NCI-H2196 (cell line): ENCODE data around the gene TRH.

Experiments used
- DNase-seq: peaks from one replicate; lab custom pipeline; 2025; ENCODE audit not compliant: unreplicated experiment; lab: John Stamatoyannopoulos, UW

The TRH gene, protein sequence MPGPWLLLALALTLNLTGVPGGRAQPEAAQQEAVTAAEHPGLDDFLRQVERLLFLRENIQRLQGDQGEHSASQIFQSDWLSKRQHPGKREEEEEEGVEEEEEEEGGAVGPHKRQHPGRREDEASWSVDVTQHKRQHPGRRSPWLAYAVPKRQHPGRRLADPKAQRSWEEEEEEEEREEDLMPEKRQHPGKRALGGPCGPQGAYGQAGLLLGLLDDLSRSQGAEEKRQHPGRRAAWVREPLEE

DNA sequence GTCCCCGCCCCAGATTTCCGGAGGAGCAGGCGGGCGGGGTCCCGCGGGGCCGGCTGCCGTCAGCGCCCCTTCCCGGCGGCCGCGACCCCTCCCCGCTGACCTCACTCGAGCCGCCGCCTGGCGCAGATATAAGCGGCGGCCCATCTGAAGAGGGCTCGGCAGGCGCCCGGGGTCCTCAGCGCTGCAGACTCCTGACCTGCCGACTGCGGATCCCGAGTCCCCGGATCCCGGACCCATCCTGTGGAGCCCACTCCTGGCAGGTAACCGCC, at the start of gene TRH:
TRH (plus strand) TSS at position 157 of the 269 bp plus-strand sequence. CDS start 1,097 bp downstream, outside the sequence.
- DNase-seq, result no peak

DNA sequence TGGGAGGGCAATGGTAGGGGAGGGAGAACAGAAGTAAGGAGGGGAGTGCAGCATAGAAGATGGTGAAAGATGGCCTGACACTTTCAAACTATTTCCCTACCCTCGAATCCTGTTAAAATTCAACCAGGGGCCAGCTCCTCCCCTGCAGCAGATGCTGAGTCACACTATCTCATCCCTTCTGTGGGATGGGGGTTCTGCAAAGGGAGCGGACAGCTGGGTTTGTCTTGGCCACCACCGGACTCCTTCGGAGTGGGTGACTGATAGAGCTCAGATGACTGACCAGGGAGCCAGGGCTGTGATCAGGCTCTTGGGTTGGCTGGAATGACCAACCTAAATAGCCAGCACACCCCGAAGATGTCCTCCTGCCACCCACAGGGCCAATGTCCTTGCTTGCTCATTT, 47.4 kb upstream of the TRH start:
- no peak for DNase-seq

DNA sequence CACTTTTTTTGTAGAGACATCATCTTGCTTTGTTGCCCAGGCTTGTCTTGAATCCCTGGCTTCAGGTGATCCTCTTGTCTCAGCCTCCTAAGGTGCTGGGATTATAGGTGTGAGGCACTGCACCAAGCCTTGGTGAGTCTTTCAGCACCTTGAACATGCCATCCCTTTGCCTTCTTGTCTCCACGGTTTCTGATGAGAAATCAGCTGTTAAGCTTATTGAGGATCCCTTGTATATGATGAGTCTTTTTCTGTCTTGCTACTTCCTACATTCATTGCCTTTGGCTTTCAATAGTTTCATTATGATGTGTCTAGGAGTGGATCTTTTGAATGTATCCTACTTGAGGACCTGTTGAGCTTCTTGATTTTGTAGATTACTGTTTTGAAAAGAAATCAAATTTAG, 45.1 kb upstream of the TRH start:
- DNase-seq, result no peak

DNA sequence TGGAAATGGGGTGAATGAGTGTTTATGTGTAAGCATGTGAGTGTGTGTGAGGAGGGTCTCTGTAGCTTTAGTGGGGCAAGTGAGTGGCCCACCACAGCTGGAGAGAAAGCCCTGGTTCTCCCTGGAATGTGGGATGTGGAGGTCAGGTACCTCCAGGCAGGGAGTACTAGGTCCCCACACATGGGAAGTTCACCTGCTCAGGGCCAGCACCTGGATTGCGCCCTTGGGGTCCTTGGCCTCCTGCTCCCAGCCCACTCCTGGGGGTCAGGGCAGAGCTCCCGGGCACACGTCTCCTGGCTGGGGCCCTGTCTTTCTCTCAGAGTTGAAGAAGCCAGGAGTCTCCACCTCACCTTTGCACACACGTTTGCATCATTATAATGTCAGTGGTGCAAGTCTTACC, 41.0 kb upstream of the TRH start:
- no peak for DNase-seq

DNA sequence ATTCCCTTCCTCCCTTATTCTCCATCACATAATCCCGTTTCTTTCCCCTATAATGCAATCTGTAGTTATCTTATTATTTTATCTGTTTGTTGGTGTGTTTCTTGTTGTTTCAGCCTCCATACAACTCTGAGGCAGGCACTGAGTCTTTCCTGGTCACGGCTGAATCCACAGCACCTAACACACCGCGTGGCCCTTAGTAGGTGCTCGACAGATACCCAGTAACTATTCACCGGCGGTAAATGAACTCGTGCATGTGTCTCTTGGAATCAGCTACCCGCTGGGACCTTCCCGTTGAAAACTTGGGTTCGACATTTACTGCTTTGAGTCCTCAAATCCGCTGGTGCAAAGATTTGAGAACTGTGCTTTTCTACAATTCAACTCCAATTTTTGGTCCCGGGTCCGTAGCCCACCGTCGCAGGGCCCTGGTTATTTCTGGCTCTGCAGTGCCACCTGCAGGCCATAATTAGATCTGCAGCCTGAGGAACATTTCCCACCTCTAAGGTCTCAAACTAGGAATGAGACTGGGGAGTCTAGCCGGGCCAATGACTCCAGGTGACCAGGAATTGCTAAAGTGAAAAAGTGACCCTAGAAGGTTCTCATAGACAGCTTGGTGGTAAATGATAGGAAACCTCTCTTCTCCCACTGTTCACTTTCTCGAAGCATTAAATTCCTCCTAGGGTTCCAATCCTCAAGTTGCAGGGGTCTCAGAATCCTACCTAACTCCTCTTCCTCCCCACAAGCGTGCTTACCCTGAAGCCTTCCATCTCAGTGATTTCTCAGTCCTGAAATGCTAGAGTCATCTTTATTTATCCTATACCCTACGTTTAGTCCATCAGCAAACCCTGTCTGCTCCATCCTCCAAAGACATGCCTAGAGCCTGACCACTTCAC, 40.0 kb upstream of the TRH start:
- DNase-seq, result peak; percentile 44

DNA sequence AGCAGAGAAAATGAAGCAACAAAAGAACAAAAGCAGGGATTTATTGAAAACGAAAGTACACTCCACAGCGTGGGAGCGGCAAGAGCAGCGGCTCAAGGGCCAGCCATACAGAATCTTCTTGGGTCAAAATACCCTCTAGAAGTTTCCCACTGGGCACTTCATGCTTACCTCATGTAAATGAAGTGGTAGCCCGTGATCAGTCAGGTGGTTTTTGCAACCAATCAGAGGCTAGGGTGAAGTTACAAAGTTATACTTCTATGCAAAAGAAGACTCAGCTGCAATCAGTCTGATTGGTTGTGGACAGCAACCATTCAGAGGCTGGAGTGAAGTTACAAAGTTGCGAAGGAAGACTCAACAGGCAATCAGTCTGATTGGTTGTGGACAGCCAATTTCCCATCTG, 37.8 kb upstream of the TRH start:
- peak; percentile 79 for DNase-seq

DNA sequence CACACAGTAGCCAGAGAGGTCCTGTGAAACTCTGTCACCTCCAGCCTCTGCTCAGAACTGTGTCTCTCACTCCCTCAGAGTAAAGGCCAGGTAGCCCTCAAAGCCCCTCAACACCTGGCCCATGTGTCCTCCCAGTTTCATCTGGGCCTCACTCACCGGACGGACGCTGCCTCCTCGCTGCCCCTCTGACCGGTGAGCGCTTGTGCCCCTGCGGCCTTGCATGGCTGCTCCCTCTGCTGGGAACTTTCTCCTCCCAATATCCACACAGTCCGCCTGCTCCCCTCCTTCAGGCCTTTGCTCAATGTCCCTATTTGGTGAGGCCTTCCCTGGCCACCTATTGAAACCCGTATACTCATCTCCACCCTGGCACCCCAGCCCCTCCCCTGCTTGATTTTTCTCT, 36.8 kb upstream of the TRH start:
- no peak for DNase-seq

DNA sequence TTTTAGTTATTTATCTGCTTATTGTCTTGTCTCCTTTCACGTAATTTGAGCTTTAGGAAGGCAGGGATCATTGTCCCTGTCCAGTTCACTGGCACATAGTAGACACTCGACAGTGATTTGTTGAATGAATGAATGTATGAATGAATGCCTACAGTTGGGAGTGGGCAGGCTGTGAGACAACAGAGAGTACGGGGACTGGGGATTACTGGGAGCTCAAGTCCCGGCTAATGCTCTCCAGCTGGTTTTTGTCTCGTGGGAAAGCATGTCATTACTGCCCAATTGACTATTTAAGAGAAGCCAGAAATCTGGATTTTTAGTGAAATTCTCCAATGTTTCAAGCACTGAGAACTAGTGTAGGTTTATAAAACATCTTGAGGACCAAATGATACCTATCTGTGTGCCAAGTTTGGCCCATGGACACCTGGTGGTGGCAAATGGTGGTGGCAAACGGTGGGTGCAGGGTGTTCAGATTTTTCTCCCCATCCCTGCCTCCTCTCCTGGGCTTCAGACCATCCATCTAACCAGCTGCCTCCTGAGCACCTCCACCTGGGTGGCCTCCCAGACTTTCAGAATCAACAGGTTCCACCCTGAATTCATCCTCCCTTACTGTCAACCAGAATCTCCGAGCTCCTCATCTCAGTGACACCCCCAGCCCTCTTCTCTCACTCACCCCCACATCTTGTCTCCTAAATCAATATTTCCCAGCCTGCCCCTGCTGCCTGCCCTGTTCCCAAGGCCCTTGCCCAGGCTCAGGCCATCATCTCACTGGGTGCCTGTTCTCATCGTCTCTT, 36.2 kb upstream of the TRH start:
- DNase-seq, result no peak

DNA sequence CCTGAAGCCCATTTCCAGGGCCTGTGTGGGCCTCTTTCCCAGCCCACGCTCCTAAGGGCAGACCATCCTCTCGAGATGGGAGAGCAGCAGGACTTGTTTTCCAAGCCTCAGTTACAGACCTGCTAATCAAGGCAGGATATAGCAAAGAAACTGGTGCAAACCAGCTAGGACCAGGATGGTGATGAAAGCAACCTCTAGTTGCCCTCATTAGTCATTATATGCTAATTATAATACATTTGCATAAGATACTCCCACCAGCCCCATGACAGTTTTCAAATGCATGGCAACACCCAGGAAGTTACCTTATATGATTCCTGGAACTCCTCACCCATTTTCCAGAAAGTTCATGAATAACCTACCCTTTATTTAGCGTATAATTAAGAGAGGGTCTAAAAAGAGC, 34.4 kb upstream of the TRH start:
- DNase-seq, result no peak

DNA sequence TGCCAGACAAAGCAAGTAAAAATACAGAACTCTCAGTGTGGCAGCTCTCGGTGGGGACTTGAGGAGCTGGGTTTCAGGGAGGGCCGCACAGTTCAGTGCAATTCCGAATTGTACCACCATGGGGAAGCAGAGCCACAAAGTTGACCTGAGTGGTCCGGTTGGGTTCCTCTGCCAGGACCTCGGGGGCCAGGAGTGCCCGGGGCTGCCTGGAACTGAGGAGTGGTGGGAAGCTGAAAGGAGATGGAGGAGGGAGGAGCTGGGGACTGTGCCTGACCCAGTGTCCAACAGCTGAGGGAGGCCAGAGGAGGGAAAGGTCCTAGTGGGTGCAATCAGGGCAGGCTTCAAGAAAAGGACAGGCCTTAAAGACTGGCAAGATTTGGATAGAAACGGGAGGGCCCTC, 32.2 kb upstream of the TRH start:
- peak; percentile 80 for DNase-seq

DNA sequence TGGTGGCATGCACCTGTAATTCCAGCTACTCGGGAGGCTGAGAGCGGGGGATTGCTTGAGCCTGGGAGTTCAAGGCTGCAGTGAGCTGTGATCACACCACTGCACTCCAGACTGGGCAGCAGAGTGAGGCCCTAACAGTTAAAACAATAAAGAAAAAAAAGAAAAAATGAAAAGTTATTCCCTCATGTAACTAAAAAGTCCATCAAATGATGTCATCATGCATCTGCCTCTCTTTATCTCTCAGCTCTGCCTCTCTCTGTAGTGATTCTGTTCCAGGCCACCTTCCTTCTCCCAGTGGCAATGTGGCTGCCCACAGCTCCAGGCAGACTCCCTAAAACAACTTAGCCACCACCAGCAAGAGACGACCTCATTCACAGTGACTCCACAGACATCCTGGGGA, 31.5 kb upstream of the TRH start:
- no peak for DNase-seq

DNA sequence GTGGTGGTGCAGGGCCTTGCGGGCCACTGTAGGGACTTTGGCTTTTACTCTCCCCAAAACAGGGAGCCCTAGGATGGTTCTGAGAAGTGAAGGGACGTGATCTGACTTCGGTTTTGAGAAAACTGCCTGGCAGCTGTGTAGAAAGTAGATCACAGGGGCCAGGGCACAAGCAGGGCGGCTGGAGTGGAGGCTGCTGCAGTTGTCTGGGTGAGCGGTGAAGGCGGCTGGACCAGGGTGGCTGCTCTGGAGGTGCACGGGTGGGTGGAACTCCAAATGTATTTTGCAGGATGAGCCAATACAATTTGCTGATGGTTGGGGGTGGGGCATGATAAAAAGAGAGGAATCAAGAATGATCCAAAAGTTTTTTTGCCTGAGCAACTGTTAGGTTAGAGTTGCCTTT, 29.8 kb upstream of the TRH start:
- no peak for DNase-seq

DNA sequence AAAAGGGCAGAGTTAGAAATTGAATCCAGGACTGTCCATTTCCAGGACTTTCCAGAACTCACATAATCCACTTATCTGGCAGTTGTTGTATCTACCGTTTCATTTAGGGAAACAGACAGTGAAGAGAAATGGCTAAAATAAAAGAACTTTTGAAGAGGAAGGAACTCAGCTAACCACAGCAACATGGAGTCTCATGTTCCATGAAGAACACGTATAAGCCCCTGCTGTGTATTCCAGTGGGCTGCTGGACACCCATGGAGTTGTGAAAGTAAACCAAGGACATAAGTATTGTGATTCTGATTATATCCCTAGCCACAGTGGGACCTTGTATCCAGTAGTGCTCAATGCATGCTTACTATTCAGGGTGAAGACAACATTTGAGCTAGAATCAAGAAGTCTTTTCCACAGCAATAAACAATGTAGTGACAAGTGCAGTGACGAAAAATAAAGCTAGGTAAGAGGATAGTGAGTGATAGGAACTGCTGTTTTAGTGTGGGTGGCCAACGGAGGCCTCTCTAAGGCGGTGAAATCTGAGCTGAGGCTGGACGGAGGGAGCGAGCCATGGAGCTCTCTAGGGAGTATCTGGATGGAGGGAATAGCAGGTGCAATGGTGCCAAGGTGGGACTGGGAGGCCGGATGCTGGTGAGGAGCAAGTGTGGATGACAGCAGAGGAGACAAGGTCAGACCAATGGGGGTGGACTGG, 26.8 kb upstream of the TRH start:
- DNase-seq, result no peak

DNA sequence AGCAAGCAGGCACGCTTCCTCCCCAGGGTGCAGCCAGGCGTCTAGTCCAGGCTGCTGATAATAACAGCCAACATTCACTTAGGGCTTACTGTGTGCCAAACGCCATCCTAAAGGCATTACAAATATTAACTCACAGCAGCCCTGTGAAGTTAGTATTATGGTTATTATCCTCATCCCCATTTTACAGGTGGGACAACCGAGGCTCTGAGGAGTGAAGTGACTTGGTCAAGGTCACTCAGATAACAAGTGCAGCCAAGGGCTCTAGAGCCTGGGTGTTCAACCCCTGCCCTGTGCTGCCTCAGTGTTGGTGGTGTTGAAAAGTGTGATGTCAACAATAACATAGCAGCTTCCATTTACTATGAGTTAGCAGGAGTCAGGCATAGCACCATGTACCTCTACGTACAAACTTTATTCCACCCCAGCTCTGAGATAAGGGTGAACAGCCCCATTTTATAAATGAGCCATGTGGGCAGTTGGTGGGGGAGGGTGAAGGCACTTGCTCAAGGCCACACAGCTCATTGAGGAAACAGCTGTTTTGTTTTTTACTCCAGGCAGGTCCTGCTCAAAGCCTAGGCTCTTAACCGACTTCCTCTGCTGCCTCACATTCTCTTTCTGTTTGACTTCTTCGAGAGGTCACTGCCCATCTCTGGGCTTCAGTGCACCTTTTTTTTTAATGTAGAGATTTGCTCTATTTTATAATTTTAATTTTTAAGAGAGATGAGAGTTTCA, 24.0 kb upstream of the TRH start:
- no peak for DNase-seq

DNA sequence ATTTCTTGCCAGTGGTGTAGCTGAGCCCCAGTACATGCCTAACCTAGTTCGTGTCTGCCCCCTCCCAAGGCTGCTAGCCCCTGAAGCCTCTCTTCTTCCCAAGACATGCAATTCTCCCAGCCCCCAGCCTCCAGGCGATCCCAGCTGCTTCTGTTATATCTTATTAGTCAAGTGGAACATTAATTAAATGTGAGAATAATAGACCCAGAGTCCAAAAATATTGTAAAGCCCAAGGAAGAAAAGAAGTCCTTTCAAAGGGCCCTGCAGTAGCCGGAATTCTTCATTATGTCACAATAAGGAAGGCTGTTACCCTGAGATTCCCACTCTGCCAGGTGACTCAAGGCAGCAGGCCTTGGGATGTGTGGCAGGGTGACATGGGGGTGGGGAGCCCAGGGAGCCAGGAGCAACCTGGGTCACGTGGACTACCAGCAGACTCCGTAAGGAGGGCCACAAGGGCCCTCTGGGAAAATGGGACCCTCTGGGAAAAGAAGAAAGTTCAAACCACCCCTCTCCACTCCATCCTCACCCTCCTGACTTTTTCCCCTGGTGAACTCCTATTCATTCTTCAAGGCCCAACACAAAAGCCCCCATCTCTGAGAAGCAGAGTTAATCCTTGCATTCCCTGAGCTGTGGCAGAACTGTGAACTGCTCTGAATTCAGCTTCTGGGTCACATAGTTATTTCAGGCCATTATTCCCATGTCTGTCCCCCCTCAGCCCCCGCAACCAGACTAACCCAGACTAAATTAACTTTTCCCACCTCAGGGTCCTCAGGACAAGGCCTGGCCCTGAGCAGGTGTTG, 21.8 kb upstream of the TRH start:
- no peak for DNase-seq

DNA sequence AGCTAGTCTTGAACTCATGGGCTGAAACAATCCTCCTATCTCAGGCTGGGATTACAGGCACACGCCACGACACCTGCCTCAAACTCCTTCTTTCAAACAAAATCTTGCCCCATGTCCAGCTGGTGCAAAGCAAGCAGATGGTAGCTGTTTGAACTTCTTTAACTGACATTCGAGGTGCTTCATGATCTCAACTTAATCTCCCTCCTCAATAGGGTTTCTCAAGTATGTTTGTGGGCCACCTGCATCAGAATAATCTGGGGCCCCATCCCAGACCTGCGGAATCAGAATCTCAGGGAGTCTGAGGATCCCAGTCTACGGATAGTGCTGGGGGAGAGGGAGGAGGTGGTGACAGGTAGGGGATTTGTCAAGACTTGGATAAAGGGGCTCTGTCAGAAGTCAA, 20.9 kb upstream of the TRH start:
- DNase-seq, result no peak

DNA sequence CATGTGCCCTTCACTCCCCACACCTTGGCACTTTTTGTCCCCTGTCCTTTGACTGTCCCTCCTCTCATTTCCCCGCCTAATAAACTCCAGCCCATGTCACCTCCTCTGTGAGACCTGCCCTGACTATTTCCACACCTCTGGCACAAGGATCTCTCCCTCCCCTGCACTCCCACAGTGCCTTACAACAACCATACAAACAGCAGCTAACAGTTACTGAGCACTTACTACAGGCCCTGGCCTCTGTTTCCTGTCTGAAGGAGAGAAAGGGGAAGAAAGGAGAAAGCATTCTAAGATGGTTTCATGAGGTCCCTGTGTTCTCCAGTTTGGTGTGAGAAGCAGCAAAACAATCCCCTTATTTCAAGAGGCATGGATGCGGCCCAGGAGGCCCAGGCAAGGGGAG, 20.0 kb upstream of the TRH start:
- no peak for DNase-seq

DNA sequence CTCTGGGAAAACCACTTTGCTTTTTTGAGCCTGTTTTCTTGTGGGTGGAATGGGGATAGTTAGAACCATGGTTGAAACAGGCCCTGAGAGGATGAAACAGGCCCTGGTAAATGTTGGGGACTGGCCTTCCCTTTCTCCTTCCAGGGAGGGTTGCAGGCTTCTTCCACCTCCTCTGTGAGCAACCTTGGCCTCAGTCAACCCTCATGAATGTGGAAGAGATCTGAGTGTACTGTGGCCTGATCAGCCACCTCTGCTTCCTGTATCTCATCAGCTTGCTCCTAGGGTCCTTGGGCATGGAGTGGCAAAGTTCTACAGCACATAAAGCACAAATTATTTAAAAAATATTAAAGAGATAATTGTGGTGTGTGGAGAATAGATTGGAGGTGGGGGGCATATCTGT, 17.6 kb upstream of the TRH start:
- no peak for DNase-seq

DNA sequence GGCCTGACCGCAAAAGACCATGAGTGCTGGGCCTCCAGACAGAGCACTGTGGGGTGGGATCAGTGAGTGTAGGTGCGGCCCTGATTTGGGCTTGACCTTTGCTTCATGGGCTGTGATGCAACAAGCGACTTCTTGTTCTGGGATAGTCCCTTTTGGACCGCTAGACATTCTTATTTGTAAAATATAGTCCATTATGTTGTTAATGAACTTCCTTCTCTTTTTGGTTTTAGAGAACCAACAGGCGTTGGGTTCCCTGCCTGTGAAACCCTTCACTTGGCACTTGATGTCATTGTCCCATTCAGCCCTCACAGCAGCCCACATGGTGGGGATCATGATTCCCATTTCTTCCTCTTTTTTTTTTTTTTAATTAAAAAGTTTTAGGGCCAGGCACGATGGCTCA, 15.8 kb upstream of the TRH start:
- DNase-seq, result no peak

DNA sequence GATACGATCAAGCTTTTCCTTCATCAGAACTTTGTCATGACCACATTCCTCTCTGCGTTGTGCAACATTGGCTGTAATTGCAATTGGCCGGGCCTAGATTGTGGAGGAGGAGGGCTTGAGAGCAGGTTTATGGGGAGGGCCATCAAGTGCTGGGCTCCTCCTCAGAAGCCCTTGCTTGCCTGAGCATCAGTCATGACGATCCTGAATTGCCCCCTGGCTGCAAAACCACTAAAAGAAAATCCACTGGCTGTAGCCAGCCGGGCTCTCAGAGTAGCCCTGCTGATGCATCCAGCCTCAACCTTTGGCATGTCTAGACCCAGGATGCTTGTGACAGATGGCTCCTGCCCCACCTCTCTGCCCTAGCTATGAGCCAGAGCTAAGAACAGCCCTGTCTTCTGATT, 13.4 kb upstream of the TRH start:
- no peak for DNase-seq
